Measurements from ENCODE around the gene MRPL58. TPM values are rescaled to one million over a fixed set of nuclear protein-coding genes. Genes with fewer than 3 reads are reported as not detected.

MRPL58 gene
- total and polyA plus RNA-seq, 2 of the 8 experiments (the other 6 are each of a cell fraction or from before 2014, with no cell fraction given): 43.6 to 49.1 TPM

DNA sequence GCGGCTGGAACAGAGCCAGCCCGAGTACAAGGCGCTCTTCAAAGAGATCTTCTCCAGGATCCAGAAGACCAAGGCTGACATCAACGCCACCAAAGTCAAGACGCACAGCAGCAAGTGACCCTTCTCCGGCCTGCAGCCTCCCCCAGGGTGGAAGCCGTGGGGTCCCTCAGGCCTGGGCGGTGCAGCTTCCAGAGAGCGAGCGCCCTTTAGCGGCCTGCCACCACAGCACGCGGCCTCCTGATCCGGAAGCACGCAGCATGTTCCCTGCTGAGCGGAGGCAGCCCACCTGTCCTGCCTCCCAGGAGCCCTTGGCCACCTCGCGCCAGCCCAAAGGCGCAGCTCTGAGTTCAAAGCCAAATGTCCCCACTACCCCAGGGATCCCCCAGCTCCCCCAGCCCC is 8.5 kb upstream of the MRPL58 start:
- 93% methylated on average over 11 of the region's 19 CpGs; no CpG with 5 or more reads in 1 of the 2 experiments for WGBS, 2 experiments (ENCODE audit: extremely low coverage in 1 of 2, insufficient coverage in 1 of 2, insufficient read length in 1 of 2, insufficient replicate concordance in 2 of 2, low coverage in 1 of 2, low lambda C conversion rate in 2 of 2, missing lambda C conversion rate in 1 of 2)
- ChIA-PET CTCF (ENCODE audit: partially characterized antibody) (interaction anchor here (0.5 to 20.3 kb wide), 13 partner anchors 8 to 103 kb away, joined by 3 to 345 read pairs (median 5); partner anchors contain the start of genes CDR2L and MRPL58), POLR2A (ENCODE audit: partially characterized antibody) (interaction anchor here (0.6 to 4.6 kb wide), 4 partner anchors 9 to 41 kb away, joined by 3 to 27 read pairs (median 13); partner anchors contain the start of genes CDR2L and MRPL58)
- H3K14ac ChIP-seq (ENCODE audit: insufficient read length): no peak overlapping the region
- no peak overlapping the region for H2BK15ac ChIP-seq (ENCODE audit: low read length)
- no peaks in the 10 kb centered on the region for H3K79me1 ChIP-seq (ENCODE audit: low read depth, low read length)
- H4K91ac ChIP-seq (replicated peaks; ENCODE audit: insufficient read length, low read length): no peak overlapping the region
- no peak overlapping the region for H3K4ac ChIP-seq (replicated peaks; ENCODE audit: insufficient read length, low read depth, low read length)
- H3K4me2 ChIP-seq (ENCODE audit: insufficient read depth in 1 of 2, low read depth in 2 of 2, low read length in 2 of 2): no peak overlapping the region
- no peak overlapping the region for H2AK5ac ChIP-seq (ENCODE audit: low read depth, low read length)
- H3K4me1 ChIP-seq (replicated peaks in 1 of 4; ENCODE audit: control insufficient read depth in 3 of 4, insufficient read depth in 4 of 4, low read length in 3 of 4): no peaks in the 10 kb centered on the region
- no peak overlapping the region for H3K4me3 ChIP-seq (ENCODE audit: extremely low read depth in 1 of 4, insufficient read depth in 2 of 4, low read depth in 3 of 4, low read length in 4 of 4)
- H4K20me1 ChIP-seq (replicated peaks in 1 of 2; ENCODE audit: control insufficient read depth in 1 of 2, insufficient read depth in 2 of 2, low read length in 2 of 2): peaks cover 0 to 4% of the 10 kb centered on the region in 2 experiments
- no peak overlapping the region for H2BK120ac ChIP-seq (replicated peaks; ENCODE audit: low read depth, low read length)
- no peaks in the 10 kb centered on the region for H3K79me2 ChIP-seq (ENCODE audit: control insufficient read depth in 1 of 2, insufficient read depth in 2 of 2, low read length in 2 of 2)
- no peak overlapping the region for H3K56ac ChIP-seq (replicated peaks; ENCODE audit: insufficient read length, low read depth, low read length)
- H3K27ac ChIP-seq (ENCODE audit: low read depth, low read length): no peak overlapping the region
- no peak overlapping the region for H4K8ac ChIP-seq (ENCODE audit: extremely low read depth, insufficient read depth, low read length)
- H3K36me3 ChIP-seq (ENCODE audit: control insufficient read depth in 2 of 4, insufficient read depth in 4 of 4, low read length in 3 of 4): peaks cover 6 to 32% (median 20%) of the 10 kb centered on the region in 4 experiments; a peak in 6 of 8 replicates
- H2BK5ac ChIP-seq (ENCODE audit: low read depth, low read length): no peak overlapping the region
- no peak for DNase-seq (ENCODE audit: low read depth in 1 of 2, low spot score in 2 of 2)
- no peak overlapping the region for H3K18ac ChIP-seq (ENCODE audit: extremely low read depth, low read length)
- H3K27me3 ChIP-seq (replicated peaks in 1 of 4; ENCODE audit: control insufficient read depth in 3 of 4, extremely low read depth in 1 of 4, insufficient read depth in 3 of 4, low read length in 3 of 4): no peaks in the 10 kb centered on the region
- no peak overlapping the region for H3K9ac ChIP-seq (replicated peaks in 1 of 4; ENCODE audit: extremely low read depth in 1 of 4, low read depth in 3 of 4, low read length in 3 of 4)
- no peaks in the 10 kb centered on the region for H3K23me2 ChIP-seq (ENCODE audit: low read depth, low read length)
- no peaks in the 10 kb centered on the region for H3K9me3 ChIP-seq (ENCODE audit: insufficient read depth in 2 of 2, low read depth in 1 of 2, low read length in 1 of 2)
- no peak for TF ChIP-seq BACH1 (IDR thresholded peaks at IDR 0.05; ENCODE audit: low read length)
- TF ChIP-seq HDAC2 (IDR thresholded peaks at IDR 0.05; ENCODE audit: borderline replicate concordance in 1 of 2, low read depth in 2 of 2, low read length in 2 of 2): no peak
- no peak for TF ChIP-seq HDAC6 (IDR thresholded peaks at IDR 0.05; ENCODE audit: low read depth, low read length)
- no peak for TF ChIP-seq CREB1 (IDR thresholded peaks at IDR 0.05)
- TF ChIP-seq, protein P1, sequence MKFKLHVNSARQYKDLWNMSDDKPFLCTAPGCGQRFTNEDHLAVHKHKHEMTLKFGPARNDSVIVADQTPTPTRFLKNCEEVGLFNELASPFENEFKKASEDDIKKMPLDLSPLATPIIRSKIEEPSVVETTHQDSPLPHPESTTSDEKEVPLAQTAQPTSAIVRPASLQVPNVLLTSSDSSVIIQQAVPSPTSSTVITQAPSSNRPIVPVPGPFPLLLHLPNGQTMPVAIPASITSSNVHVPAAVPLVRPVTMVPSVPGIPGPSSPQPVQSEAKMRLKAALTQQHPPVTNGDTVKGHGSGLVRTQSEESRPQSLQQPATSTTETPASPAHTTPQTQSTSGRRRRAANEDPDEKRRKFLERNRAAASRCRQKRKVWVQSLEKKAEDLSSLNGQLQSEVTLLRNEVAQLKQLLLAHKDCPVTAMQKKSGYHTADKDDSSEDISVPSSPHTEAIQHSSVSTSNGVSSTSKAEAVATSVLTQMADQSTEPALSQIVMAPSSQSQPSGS (IDR thresholded peaks at IDR 0.05; ENCODE audit: low read length): no peak
- no peak for TF ChIP-seq RXRA (IDR thresholded peaks at IDR 0.05; ENCODE audit: insufficient read depth, low read depth, low read length)
- H2AFZ ChIP-seq (ENCODE audit: low read length): no peak overlapping the region
- H4K5ac ChIP-seq (ENCODE audit: insufficient read length, low read depth, low read length): no peak overlapping the region
- no peak overlapping the region for H2BK20ac ChIP-seq (ENCODE audit: low read length)
- no peak overlapping the region for H3K23ac ChIP-seq (ENCODE audit: insufficient read length)
- no peak for FAIRE-seq
- no peak overlapping the region for H2BK12ac ChIP-seq (ENCODE audit: low read depth, low read length)
